NT2/D1 (cell line): ENCODE results near the gene TTYH2.

Experiments
- DNase-seq: peaks from one replicate; pipeline ENCODE4 v3.0.0-alpha.2; 2011; ENCODE audit warnings: low read depth, low spot score
- H3K27me3 ChIP-seq: 2 replicates; pipeline ENCODE4 v1.6.0; 2011; ENCODE audit warnings: mild to moderate bottlenecking; ENCODE audit not compliant: insufficient read length, insufficient read depth
- H3K36me3 ChIP-seq: 2 replicates; pipeline ENCODE4 v1.6.1; 2011; ENCODE audit warnings: mild to moderate bottlenecking, low read length, mixed read lengths; ENCODE audit not compliant: insufficient read depth, insufficient read length
- H3K4me1 ChIP-seq: 2 replicates; pipeline ENCODE4 v1.5.1; 2011; ENCODE audit not compliant: insufficient read depth, insufficient read length
- H3K4me3 ChIP-seq: 2 replicates; pipeline ENCODE4 v1.5.1; 2011; ENCODE audit warnings: low read depth; ENCODE audit not compliant: insufficient read length
- H3K9ac ChIP-seq: 2 replicates; pipeline ENCODE4 v1.6.0; 2011; ENCODE audit warnings: low read depth; ENCODE audit not compliant: insufficient read length
- H3K9me3 ChIP-seq: 2 replicates; pipeline ENCODE4 v1.5.1; 2011; ENCODE audit warnings: mild to moderate bottlenecking, low read length; ENCODE audit not compliant: insufficient read depth
- SUZ12 ChIP-seq: IDR thresholded peaks from 2 replicates; pipeline ENCODE4 v1.6.1; 2011; ENCODE audit not compliant: insufficient read length, insufficient read depth; ENCODE audit errors: extremely low read depth
- YY1 ChIP-seq: IDR thresholded peaks from 2 replicates; pipeline ENCODE4 v1.6.1; 2011; ENCODE audit not compliant: insufficient read length, insufficient read depth
- ZNF274 ChIP-seq: IDR thresholded peaks from 2 replicates; pipeline ENCODE4 v1.6.1; 2011; ENCODE audit warnings: mild to moderate bottlenecking, low read depth, low read length

TTYH2 gene

DNA sequence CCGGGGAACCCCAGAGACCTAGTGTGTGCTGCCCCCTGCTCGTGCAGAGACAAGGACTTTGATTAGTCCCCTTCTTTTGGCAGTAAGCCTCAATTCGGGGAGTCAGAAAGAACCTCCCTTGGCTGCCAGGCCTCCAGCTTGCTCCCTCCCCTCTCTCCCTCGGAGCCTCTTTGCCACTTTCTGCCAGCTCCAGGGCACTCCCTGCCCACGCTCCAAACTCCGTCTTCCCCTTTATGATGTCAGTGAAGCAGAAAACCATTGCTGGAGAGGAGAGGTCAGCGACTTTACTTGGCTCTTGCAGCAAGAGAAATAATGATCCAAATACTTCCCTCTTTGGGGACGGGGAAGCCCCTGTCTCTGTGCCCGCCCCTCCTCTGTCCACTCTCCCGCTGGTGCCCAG, 28.1 kb downstream of the TTYH2 start:
- Histone ChIP-seq H3K4me1 (peaks cover 27% of the 10 kb centered on the region), H3K27me3 (peaks cover 7% of the 10 kb centered on the region), H3K9me3 (no peaks in the 10 kb centered on the region), H3K9ac (no peak overlapping the region), H3K36me3 (no peaks in the 10 kb centered on the region), H3K4me3 (no peak overlapping the region)
- TF ChIP-seq YY1 (no peak), ZNF274 (no peak), SUZ12 (no peak)
- no peak for DNase-seq

GRCh38 chr17:74241847-74242246, 28.5 kb downstream of the TTYH2 start:
- H3K9ac ChIP-seq: no peak overlapping the region
- no peaks in the 10 kb centered on the region for H3K36me3 ChIP-seq
- H3K4me3 ChIP-seq: no peak overlapping the region
- no peak for DNase-seq
- H3K27me3 ChIP-seq: peaks cover 7% of the 10 kb centered on the region
- H3K4me1 ChIP-seq: peaks cover 27% of the 10 kb centered on the region
- H3K9me3 ChIP-seq: no peaks in the 10 kb centered on the region
- TF ChIP-seq SUZ12 (no peak), YY1 (no peak), ZNF274 (no peak)

DNA sequence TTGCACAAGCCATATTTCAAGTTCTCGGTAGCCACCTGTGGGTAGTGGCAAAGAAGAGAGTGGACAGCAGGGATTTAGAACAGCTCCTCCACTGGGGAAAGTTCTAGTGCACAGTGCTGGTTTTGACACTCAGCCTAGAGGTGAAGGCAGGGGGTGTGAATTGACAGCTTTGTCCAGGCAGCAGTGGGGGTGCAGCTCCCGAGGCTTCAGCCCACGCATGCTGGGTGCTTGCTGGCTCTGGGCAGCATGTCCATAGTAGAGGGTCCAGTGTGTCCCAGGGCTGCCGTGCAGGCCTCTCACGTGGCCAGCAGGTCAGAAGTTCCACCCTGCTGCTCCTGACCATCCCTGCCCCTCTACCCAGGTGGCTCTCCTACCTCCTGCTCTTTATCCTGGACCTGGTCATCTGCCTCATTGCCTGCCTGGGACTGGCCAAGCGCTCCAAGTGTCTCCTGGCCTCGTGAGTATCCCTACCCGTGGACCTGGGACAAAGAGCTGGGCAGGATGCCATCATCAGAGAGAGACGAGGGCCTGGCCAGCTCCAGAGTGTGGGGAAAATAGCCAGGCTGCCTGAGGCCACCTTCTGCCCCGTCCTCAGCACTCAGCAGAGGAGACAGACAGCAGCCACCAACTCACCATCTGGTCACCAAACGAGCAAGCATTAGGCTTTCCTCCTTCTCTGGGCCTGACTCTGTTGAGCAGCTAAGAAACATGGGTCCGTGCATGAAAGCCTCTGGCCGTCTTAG, 29.8 kb downstream of the TTYH2 start:
- no peak overlapping the region for H3K9ac ChIP-seq
- H3K4me3 ChIP-seq: no peak overlapping the region
- no peaks in the 10 kb centered on the region for H3K9me3 ChIP-seq
- peaks cover 7% of the 10 kb centered on the region for H3K27me3 ChIP-seq
- DNase-seq: no peak
- H3K36me3 ChIP-seq: no peaks in the 10 kb centered on the region
- peaks cover 27% of the 10 kb centered on the region for H3K4me1 ChIP-seq
- TF ChIP-seq ZNF274: no peak

- Histone ChIP-seq H3K36me3 (no peaks in the 10 kb centered on the region), H3K27me3 (peaks cover 7% of the 10 kb centered on the region), H3K4me1 (peaks cover 25% of the 10 kb centered on the region), H3K9ac (peak overlapping the region; percentile 15), H3K9me3 (no peaks in the 10 kb centered on the region), H3K4me3 (no peak overlapping the region)
- no peak for DNase-seq
- TF ChIP-seq YY1 (no peak), SUZ12 (no peak), ZNF274 (no peak)
Measured at GRCh38 chr17:74244128-74244527, 30.8 kb downstream of the TTYH2 start.

DNA sequence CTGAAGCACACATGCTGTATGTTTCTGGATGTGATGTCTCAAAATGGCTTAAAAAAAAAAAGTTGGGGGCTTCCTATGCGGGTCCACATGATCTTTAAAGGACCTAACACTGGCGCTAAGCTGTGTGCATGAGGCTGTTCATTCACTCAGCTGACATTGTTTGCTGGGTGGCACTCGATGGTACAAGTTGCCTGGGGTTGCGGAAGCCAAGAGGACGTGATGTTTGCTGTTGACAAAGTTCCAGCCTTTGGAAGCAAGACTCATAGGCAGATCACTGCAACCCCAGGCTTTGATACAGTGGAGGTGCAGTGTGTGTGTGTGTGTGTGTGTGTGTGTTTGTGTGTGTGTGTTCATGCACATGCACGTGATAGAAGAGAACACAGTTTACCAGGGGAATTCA, 31.2 kb downstream of the TTYH2 start:
- H3K27me3 ChIP-seq: peaks cover 7% of the 10 kb centered on the region
- TF ChIP-seq SUZ12 (no peak), ZNF274 (no peak), YY1 (no peak)

DNA sequence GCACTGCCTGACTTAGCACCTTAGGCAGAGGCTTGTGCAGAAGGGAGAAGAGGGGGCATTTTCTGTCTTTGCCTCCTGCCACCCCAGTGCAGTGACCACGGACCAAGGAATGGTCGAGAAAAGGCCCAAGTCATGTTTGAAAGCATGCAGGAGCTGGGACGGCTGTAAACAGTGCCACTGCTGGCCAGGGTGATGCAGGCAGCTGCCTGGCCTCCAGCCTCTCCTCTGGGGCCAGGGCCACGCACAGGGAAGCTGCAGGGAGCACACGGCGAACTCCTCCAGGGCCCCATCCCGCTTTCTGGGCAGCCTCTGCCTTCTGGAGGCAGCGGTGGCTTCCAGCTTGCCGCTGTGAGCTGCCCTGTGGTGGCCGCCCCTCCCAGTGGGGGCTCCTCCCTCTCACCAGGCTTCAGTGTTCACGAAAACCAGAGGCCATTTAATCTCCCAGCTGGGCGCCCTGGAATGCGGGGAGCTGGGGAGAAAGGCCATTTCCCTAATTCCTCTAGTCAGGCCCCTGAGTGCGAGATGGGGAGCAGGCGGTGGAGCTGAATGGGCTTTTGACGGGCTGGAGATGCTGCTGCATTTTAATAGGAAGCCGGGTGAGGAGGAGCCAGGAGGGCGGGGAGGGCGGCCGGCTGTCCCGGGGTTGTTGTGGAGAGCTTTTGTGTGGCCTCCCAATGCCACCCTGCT, 31.9 kb downstream of the TTYH2 start:
- Histone ChIP-seq H3K9me3 (no peaks in the 10 kb centered on the region), H3K4me1 (peaks cover 27% of the 10 kb centered on the region), H3K9ac (peak overlapping the region; percentile 69), H3K27me3 (peaks cover 7% of the 10 kb centered on the region), H3K4me3 (no peak overlapping the region), H3K36me3 (no peaks in the 10 kb centered on the region)
- TF ChIP-seq SUZ12 (no peak), YY1 (peak; percentile 10), ZNF274 (no peak)
- DNase-seq: peak; percentile 67

More for the DNA sequence above, 31.2 kb downstream of the TTYH2 start:
- no peak overlapping the region for H3K4me3 ChIP-seq
- peaks cover 25% of the 10 kb centered on the region for H3K4me1 ChIP-seq
- H3K9ac ChIP-seq: peak overlapping the region; percentile 69
- no peak for DNase-seq
- H3K36me3 ChIP-seq: no peaks in the 10 kb centered on the region
- H3K9me3 ChIP-seq: no peaks in the 10 kb centered on the region

DNA sequence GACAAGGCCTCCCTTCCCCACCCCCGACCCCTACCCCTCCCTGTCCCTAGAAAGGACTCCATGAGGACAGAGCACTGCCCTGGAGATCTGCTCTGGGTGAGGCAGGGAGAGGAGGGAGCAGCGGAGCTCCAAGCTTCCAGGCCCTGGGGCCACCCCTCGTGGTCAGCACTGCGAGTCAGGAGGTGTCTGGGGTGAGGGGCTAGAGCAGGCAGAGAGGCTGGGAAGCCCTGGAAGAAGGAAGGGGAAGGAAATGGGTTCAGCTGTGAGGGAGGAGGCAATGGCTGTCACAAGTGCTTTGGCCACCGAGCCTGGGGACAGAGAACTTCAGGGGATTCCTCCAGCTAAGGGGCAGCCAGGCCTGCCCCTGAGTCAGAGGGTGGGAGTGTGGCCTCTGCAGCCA, 32.5 kb downstream of the TTYH2 start:
- Histone ChIP-seq H3K9ac (peak overlapping the region; percentile 68), H3K4me3 (no peak overlapping the region), H3K27me3 (peaks cover 7% of the 10 kb centered on the region), H3K4me1 (peaks cover 28% of the 10 kb centered on the region), H3K36me3 (no peaks in the 10 kb centered on the region), H3K9me3 (no peaks in the 10 kb centered on the region)
- no peak for DNase-seq
- TF ChIP-seq ZNF274 (no peak), SUZ12 (no peak), YY1 (no peak)
